ENCODE results near the gene CNOT2.

CNOT2 gene

GRCh38 chr12:70353780-70354660 is 110.8 kb downstream of the CNOT2 start:
- Histone ChIP-seq H3K79me2 (ENCODE audit: insufficient read depth, low read length) (no peaks in the 10 kb centered on the region), H3K9me2 (replicated peaks; ENCODE audit: insufficient read depth, low read length) (no peaks in the 10 kb centered on the region), H3K27me3 (ENCODE audit: low read length) (no peaks in the 10 kb centered on the region), H3K9me3 (ENCODE audit: insufficient read depth, low read length) (no peaks in the 10 kb centered on the region), H3F3A (ENCODE audit: insufficient read depth) (0 out of 2 replicates have a peak, but pooled peaks cover 3% of the 10 kb centered on the region), H3K4me3 (ENCODE audit: insufficient read depth, low read length, poor library complexity, severe bottlenecking) (no peak overlapping the region), H2AFZ (ENCODE audit: low read depth, low read length, severe bottlenecking) (no peak overlapping the region), H3K27ac (ENCODE audit: low read depth, low read length) (no peak overlapping the region), H3K9ac (ENCODE audit: low read length) (no peak overlapping the region), H3K4me2 (ENCODE audit: low read depth, low read length, poor library complexity, severe bottlenecking) (no peak overlapping the region), H4K20me1 (ENCODE audit: low read depth, low read length) (no peaks in the 10 kb centered on the region), H3K36me3 (ENCODE audit: low read length) (peaks cover 36% of the 10 kb centered on the region; the same call in 1 of the 2 replicates)
- no peak for TF ChIP-seq EZH2phosphoT487 (conservative IDR thresholded peaks at IDR 0.05; ENCODE audit: low read length)
- TF ChIP-seq CTCF (IDR thresholded peaks at IDR 0.05; ENCODE audit: insufficient read depth, low read length, poor library complexity, severe bottlenecking) = no peak

- H3K27ac ChIP-seq (ENCODE audit: low read depth, low read length) = no peak overlapping the region
Measured at GRCh38 chr12:70354787-70355186, 111.6 kb downstream of the CNOT2 start.

GRCh38 chr12:70355972-70356371 is 112.7 kb downstream of the CNOT2 start:
- Histone ChIP-seq H3F3A (ENCODE audit: insufficient read depth) (0 out of 2 replicates have a peak, but pooled peaks cover 12% of the 10 kb centered on the region), H2AFZ (ENCODE audit: low read depth, low read length, severe bottlenecking) (no peak overlapping the region), H4K20me1 (ENCODE audit: low read depth, low read length) (no peaks in the 10 kb centered on the region), H3K36me3 (ENCODE audit: low read length) (peaks cover 26% of the 10 kb centered on the region; the same call in 1 of the 2 replicates), H3K9me3 (ENCODE audit: insufficient read depth, low read length) (no peaks in the 10 kb centered on the region), H3K4me2 (ENCODE audit: low read depth, low read length, poor library complexity, severe bottlenecking) (no peak overlapping the region), H3K9me2 (replicated peaks; ENCODE audit: insufficient read depth, low read length) (no peaks in the 10 kb centered on the region), H3K27me3 (ENCODE audit: low read length) (no peaks in the 10 kb centered on the region), H3K79me2 (ENCODE audit: insufficient read depth, low read length) (no peaks in the 10 kb centered on the region), H3K4me3 (ENCODE audit: insufficient read depth, low read length, poor library complexity, severe bottlenecking) (no peak overlapping the region), H3K27ac (ENCODE audit: low read depth, low read length) (no peak overlapping the region), H3K9ac (ENCODE audit: low read length) (no peak overlapping the region)
- TF ChIP-seq EZH2phosphoT487 (conservative IDR thresholded peaks at IDR 0.05; ENCODE audit: low read length) (no peak), CTCF (IDR thresholded peaks at IDR 0.05; ENCODE audit: insufficient read depth, low read length, poor library complexity, severe bottlenecking) (no peak)

More at GRCh38 chr12:70354787-70355186, 111.6 kb downstream of the CNOT2 start:
- Histone ChIP-seq H4K20me1 (ENCODE audit: low read depth, low read length) (no peaks in the 10 kb centered on the region), H3F3A (ENCODE audit: insufficient read depth) (0 out of 2 replicates have a peak, but pooled peaks cover 8% of the 10 kb centered on the region), H3K27me3 (ENCODE audit: low read length) (no peaks in the 10 kb centered on the region), H3K9ac (ENCODE audit: low read length) (no peak overlapping the region), H3K9me3 (ENCODE audit: insufficient read depth, low read length) (no peaks in the 10 kb centered on the region), H2AFZ (ENCODE audit: low read depth, low read length, severe bottlenecking) (no peak overlapping the region), H3K79me2 (ENCODE audit: insufficient read depth, low read length) (no peaks in the 10 kb centered on the region), H3K36me3 (ENCODE audit: low read length) (peaks cover 33% of the 10 kb centered on the region; the same call in 1 of the 2 replicates), H3K9me2 (replicated peaks; ENCODE audit: insufficient read depth, low read length) (no peaks in the 10 kb centered on the region), H3K4me2 (ENCODE audit: low read depth, low read length, poor library complexity, severe bottlenecking) (no peak overlapping the region), H3K4me3 (ENCODE audit: insufficient read depth, low read length, poor library complexity, severe bottlenecking) (no peak overlapping the region)
- TF ChIP-seq CTCF (IDR thresholded peaks at IDR 0.05; ENCODE audit: insufficient read depth, low read length, poor library complexity, severe bottlenecking) = no peak
- no peak for TF ChIP-seq EZH2phosphoT487 (conservative IDR thresholded peaks at IDR 0.05; ENCODE audit: low read length)

Data from SU-DHL-6 (cell line).